ENCODE results near the gene LSR.
"Not testable (repeated sequence)": the region's sequence is repeated elsewhere in the genome, so short reads cannot be mapped to it uniquely, and the experiment has no call there.

LSR gene

DNA sequence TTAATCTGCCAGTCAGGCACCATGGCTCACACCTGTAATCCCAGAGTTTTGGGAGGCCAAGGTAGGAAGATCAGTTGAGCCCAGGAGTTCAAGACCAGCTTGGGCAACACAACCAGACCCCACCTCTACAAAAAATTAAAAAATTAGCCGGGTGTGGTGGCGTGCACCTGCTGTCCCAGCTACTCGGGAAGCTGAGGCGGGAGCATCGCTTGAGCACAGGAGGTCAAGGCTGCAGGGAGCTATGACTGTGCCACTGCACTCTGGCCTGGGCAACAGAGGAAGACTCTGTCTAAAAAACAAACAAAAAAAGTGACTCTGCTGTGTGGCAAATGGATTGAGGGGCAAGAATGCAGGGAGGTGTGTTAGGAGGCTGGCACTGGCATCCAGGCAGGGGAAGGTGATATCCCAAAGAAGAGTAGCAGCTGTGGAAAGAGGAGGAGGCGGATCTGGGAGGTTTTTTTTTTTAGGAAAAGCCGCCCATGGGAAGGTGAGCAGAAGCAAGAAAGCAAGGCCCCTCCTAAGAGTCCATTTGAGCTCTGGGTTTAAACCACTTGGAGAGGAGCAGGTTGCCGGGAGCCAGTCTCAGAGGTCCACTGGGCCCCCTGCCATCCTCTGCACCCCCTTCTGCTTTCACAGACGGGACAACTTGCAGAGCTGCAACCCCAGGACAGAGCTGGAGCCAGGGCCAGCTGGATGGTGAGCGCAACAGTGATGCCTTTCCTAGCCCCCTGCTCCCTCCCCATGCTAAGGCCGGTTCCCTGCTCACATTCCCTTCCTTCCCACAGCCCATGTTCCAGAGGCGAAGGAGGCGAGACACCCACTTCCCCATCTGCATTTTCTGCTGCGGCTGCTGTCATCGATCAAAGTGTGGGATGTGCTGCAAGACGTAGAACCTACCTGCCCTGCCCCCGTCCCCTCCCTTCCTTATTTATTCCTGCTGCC, 35.6 kb downstream of the LSR start:
- in situ Hi-C loops (cut with MboI; ENCODE audit: low sequenced_read_pairs): no loop called here

DNA sequence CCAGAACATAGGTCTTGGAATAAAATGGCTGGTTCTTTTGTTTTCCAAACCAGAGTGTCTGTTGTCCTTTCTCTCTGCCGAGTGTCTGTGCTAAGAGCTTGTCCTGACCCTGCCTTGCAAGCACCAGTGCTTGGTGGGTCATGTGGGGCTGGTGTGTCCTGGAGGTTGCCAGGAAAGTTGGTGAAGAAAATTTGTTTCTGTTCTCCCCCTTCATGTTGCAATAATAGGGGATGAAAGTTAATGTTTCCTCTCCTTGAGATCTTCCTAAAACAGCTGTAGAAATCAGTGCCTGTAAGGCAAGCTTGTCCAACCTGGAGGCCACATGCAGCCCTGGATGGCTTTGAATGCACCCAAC, 36.3 kb downstream of the LSR start:
- in situ Hi-C loops (cut with MboI; ENCODE audit: low sequenced_read_pairs): no loop called here

- in situ Hi-C loops (cut with MboI; ENCODE audit: low sequenced_read_pairs): not testable (repeated sequence)
These were observed 36.7 kb downstream of the LSR start for GRCh38 chr19:35285465-35285864.

DNA sequence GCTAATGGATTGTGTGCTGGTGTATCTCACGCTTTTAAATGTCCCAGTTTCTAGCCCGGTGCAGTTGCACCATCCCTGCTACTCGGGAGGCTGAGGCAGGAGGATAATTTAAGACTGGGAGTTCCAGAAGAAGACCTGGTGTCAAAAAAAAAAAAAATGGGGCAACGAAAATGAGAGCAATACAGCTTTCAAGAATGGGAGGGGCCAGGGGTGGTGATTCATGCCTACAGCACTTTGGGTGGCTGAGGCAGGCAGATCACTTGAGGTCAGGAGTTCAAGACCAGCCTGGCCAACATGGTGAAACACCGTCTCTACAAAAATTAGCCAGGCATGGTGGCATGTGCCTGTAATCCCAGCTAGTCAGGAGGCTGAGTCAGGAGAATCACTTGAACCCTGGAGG, 37.3 kb downstream of the LSR start:
- in situ Hi-C loops (cut with MboI; ENCODE audit: low sequenced_read_pairs): not testable (repeated sequence)

- in situ Hi-C loops (cut with MboI; ENCODE audit: low sequenced_read_pairs): no loop called here
These were observed 38.9 kb downstream of the LSR start for GRCh38 chr19:35287713-35288112.

DNA sequence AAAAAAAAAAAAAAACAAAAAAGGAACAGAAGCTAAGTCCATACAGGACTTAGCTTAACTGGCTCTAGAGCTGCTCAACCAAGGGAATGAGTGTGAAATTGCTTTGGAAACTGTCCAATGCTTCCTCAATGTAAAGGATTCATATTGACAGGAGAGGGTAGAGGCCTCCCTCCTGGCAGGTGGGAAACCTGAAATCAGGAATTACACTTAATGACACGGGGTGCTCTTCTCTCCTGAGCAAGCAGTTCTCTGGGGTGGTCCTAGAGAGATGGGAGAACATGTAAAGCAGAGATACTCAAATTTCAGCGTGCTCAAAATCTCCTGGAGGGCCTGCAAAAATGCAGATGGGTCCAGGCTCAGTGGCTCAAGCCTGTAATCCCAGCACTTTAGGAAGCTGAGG, 39.5 kb downstream of the LSR start:
- in situ Hi-C loops (cut with MboI; ENCODE audit: low sequenced_read_pairs): no loop called here

- in situ Hi-C loops (cut with MboI; ENCODE audit: low sequenced_read_pairs): no loop called here
These were observed 40.1 kb downstream of the LSR start for GRCh38 chr19:35288906-35289305.

GRCh38 chr19:35290381-35291127, 41.8 kb downstream of the LSR start:
- in situ Hi-C loops (cut with MboI; ENCODE audit: low sequenced_read_pairs): no loop called here

DNA sequence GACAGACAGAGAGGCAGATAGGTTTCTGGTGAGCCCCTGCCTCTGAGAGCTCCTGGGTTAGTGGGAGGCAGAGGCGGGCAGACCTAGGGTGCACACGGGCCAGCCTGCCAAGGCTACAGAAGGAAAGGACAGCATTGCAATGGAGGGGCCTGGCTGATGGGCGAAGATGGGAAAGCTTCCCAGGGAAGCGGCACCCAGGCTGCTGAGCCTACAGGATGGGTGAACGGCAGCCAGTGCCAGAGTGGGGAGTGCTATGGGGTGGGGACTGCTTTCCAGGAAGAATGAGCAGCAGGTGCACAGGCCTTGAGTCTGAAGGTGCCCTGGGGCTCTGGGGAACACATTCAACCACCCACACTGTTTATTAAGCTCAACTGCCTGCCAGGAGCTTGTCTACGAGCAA, 42.5 kb downstream of the LSR start:
- in situ Hi-C loops (cut with MboI; ENCODE audit: low sequenced_read_pairs): no loop called here

GRCh38 chr19:35291916-35292315, 43.1 kb downstream of the LSR start, which contains the start of gene MAG:
TSS of gene MAG (plus strand) at chr19:35292161. CDS start at chr19:35295409, 3,248 bp downstream.
- in situ Hi-C loops (cut with MboI; ENCODE audit: low sequenced_read_pairs): no loop called here

DNA sequence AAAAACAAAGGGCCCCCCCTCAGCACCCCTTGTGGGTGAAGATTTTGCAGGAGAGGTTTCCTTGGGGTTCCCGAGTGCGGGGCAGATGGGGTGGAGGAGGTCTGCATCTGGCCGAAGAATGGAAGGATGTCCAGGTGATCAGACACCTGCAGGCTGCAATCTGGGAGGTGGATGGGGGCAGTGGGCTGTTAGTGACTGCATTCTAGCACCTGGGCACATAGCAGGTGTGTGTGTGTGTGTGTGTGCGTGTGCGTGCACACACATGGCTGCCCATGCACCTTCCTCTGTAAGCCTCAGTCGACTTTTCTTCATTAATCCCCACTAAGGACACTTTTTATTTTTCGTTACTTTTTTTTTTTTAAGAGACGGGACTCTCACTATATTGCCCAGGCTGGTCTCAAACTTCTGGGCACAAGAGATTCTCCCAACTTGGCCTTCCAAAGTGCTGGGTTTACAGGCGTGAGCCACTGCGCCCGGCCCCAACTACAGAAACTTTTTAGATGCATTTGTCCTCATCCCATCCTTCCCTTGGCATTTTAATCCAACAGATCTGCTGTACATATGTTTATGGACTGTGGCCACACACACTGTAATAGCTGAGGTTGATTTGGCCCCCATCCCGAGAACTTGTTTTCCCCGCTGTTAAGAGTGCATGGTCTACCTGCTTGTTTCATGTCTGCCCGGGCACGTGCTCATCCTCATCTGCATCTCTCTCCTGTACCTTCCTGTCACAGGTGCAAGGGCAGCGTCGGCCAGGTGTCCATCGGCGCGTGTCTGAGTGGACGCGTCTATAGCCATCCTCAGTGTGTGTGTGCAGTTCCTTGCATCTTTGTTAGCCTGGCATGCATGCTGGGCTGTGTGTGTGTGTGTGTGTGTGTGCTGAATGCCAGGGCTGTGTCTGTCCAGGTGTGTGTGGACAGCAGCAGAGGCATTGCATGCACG, 43.9 kb downstream of the LSR start:
- in situ Hi-C loops (cut with MboI; ENCODE audit: low sequenced_read_pairs): no loop called here

- in situ Hi-C loops (cut with MboI; ENCODE audit: low sequenced_read_pairs): no loop called here
These were observed 44.5 kb downstream of the LSR start for GRCh38 chr19:35293363-35293739.

DNA sequence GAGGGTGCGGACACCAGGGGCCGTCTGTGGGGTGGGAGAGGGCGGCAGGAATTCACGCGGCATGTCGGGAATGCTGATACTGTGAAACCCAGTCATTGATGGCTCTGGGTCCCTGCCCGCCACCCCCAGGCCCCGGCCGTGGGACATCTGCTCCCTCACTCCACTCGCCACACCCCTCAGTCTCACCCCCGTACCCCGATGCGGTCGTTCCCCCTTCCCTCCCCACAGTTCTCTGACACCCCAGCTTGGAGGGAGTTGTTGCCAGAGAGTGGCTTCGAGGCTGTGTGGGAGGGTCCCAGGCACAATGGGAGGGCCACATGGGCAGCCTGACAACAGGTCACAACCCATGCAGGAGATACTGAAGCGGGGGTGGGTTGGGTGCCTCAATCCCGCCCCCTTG, 45.0 kb downstream of the LSR start:
- in situ Hi-C loops (cut with MboI; ENCODE audit: low sequenced_read_pairs): no loop called here

GRCh38 chr19:35294328-35294727, 45.5 kb downstream of the LSR start:
- in situ Hi-C loops (cut with MboI; ENCODE audit: low sequenced_read_pairs): no loop called here

GRCh38 chr19:35294859-35295791, 46.3 kb downstream of the LSR start:
- in situ Hi-C loops (cut with MboI; ENCODE audit: low sequenced_read_pairs): no loop called here

- in situ Hi-C loops (cut with MboI; ENCODE audit: low sequenced_read_pairs): no loop called here
These were observed 47.1 kb downstream of the LSR start for GRCh38 chr19:35295792-35296462.

DNA sequence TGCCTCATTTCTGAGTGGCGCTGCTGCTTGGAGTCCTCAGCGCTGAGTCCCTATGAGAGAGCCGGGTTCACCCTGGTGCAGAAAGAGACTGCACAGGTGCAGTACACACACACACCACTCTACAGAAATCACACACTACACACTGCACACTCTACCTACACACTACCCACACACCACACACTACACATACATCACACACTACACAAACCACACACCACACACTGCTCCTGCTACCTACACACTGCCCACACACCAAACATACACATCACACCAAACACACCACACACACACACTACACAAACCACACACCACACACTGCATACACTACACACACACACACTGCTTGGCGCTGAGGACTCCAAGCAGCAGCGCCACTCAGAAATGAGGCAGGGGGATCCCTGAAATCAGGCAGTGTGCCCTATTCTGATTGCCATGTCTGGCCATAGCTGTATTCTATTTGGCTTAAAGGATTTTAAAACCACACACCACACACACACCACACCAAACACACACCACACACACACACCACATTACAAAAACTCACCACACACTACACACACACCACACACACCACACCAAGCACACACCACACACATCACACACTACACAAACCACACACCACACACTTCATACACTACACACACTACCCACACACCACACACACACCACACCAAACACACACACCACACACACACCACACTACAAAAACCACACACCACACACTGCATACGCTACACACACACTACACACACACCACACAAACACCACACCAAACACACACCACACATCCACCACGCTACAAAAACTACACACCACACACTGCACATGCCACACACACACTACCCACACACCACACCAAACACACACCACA, 48.1 kb downstream of the LSR start:
- in situ Hi-C loops (cut with MboI; ENCODE audit: low sequenced_read_pairs): no loop called here

DNA sequence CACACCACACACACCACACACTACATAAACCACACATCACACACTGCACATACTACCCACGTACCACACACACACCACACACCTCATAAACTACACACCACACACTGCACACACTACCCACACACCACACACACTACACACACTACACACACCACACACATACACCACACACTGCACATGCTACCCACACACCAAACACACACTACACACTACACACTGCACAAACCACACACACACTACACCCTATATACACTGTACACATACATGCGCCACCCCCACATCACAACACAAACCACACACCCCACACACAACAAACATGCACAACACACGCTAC, 48.7 kb downstream of the LSR start:
- in situ Hi-C loops (cut with MboI; ENCODE audit: low sequenced_read_pairs): no loop called here

DNA sequence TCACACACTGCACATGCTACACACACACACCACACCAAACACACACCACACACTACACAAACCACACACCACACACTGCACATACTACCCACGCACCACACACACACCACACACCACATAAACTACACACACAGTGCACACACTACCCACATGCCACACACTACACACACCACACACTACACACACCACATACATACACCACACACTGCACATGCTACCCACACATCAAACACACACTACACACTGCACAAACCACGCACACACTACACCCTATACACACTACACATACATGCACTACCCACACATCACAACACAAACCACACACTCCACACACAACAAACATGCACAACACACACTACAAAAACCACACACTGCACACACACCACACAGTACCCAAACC, 49.1 kb downstream of the LSR start:
- in situ Hi-C loops (cut with MboI; ENCODE audit: low sequenced_read_pairs): no loop called here
